Measurements from ENCODE around the gene RFC5. TPM values are rescaled to one million over a fixed set of nuclear protein-coding genes. Genes with fewer than 3 reads are reported as not detected.
"Not testable (repeated sequence)": the region's sequence is repeated elsewhere in the genome, so short reads cannot be mapped to it uniquely, and the experiment has no call there.

The RFC5 gene
- total RNA-seq, 6 donors from 2014 or later = 5.0 to 10.5 (median 7.1) TPM

DNA sequence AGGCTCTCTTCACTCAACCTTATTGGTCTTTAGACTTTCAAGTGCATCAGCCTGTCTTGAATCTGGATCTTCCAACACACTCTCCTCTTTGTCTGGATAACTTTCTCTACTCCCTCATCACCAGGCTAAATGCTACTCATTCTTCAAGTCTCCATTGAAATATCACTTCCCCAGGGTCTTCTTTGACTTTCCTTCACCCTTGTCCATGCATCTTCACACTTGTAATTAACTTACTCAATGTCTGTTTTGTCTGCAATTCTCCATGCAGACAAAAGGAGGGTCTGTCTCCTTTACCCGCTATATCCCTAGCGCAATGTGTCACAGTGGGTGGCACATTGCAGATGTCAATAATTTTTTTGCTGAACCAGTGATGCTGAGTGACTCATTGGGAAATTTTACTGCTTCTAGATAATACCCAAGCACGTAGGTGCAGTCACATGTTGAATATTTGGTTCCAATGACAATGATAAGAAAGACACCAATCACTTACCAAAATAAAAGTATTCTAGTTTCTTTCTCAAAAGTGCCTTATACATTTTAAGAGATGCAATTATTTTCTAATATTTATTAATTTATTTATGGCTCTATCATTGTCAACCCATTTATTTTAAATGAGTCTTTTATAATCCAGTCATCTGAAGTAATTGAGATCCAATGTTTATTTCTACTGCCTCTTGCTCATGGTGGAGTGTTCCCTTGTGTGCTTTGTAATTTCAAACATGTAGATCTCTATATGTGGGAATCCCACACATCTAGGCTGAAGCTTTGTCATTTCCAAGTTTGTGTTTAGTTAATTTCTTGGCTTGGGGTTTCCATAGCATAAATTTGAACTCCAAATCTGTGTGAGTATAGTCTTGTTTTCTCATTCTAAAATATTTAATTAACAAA, 21.7 kb upstream of the RFC5 start:
- TF ChIP-seq, protein P1, sequence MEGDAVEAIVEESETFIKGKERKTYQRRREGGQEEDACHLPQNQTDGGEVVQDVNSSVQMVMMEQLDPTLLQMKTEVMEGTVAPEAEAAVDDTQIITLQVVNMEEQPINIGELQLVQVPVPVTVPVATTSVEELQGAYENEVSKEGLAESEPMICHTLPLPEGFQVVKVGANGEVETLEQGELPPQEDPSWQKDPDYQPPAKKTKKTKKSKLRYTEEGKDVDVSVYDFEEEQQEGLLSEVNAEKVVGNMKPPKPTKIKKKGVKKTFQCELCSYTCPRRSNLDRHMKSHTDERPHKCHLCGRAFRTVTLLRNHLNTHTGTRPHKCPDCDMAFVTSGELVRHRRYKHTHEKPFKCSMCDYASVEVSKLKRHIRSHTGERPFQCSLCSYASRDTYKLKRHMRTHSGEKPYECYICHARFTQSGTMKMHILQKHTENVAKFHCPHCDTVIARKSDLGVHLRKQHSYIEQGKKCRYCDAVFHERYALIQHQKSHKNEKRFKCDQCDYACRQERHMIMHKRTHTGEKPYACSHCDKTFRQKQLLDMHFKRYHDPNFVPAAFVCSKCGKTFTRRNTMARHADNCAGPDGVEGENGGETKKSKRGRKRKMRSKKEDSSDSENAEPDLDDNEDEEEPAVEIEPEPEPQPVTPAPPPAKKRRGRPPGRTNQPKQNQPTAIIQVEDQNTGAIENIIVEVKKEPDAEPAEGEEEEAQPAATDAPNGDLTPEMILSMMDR (IDR thresholded peaks at IDR 0.05) = no peak
- TF ChIP-seq POLR2AphosphoS5 (IDR thresholded peaks at IDR 0.05) (no peak), POLR2A (IDR thresholded peaks at IDR 0.05) (no peak), EP300 (IDR thresholded peaks at IDR 0.05) (no peak)
- Histone ChIP-seq H3K4me1 (no peaks in the 10 kb centered on the region), H3K27ac (no peak overlapping the region), H3K4me3 (no peak overlapping the region), H3K36me3 (no peaks in the 10 kb centered on the region), H3K9me3 (peaks cover 0 to 3% (median 2%) of the 10 kb centered on the region in 4 donors), H3K27me3 (no peaks in the 10 kb centered on the region)
- ATAC-seq (ENCODE audit: low FRiP score in 2 of 2) (no peak), DNase-seq (no peak)
- 82 to 84% methylated on average over 3 of the region's 3 CpGs for WGBS, 2 donors

DNA sequence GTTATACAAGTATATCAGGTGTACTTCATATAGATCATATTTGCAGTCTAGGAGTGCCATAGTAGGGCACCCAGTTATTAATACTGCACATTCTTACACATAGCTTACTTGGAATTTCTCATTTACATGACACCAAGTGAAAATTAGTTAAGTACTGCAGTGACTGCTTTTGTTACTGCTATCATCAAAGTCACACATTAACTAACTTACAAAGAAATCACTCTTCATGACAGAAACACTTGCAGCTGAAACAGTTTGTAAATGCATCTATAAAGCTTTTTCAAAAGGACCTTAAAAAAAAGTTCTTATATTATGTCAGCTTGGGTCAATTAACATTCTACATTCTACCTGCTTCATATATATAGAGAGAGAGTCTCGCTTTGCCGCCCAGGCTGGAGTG, 17.8 kb upstream of the RFC5 start:
- 81 to 94% methylated on average over 2 of the region's 2 CpGs for WGBS, 2 donors
- DNase-seq (no peak), ATAC-seq (ENCODE audit: low FRiP score in 2 of 2) (no peak)
- Histone ChIP-seq H3K9me3 (peaks cover 0 to 3% (median 2%) of the 10 kb centered on the region in 4 donors), H3K36me3 (no peaks in the 10 kb centered on the region), H3K27me3 (no peaks in the 10 kb centered on the region), H3K27ac (no peak overlapping the region), H3K4me1 (no peaks in the 10 kb centered on the region), H3K4me3 (no peak overlapping the region)
- no peak for TF ChIP-seq POLR2A (IDR thresholded peaks at IDR 0.05)
- TF ChIP-seq, protein P1 (IDR thresholded peaks at IDR 0.05) = no peak

DNA sequence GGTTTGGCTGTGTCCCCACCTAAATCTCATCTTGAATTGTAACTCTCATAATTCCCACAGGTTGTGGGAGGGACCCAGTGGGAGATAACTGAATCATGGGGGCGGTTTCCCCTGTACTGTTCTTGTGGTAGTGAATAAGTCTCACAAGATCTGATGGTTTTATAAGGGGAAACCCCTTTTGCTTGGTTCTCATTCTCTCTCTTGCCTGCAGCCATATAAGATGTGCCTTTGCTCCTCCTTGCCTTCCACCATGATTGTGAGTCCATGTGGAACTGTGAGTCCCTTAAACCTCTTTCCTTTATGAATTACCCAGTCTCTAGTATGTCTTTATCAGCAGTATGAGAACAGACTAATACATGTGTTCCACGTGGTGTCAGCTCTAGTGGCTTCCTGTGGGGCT, 16.7 kb upstream of the RFC5 start:
- not testable (repeated sequence) for H3K9me3 ChIP-seq; H3K27me3 ChIP-seq; H3K27ac ChIP-seq; H3K4me3 ChIP-seq; DNase-seq; H3K36me3 ChIP-seq; H3K4me1 ChIP-seq; ATAC-seq (ENCODE audit: low FRiP score in 2 of 2)
- 71 to 100% methylated on average over 1 to 2 of the region's 2 CpGs for WGBS, 2 donors

DNA sequence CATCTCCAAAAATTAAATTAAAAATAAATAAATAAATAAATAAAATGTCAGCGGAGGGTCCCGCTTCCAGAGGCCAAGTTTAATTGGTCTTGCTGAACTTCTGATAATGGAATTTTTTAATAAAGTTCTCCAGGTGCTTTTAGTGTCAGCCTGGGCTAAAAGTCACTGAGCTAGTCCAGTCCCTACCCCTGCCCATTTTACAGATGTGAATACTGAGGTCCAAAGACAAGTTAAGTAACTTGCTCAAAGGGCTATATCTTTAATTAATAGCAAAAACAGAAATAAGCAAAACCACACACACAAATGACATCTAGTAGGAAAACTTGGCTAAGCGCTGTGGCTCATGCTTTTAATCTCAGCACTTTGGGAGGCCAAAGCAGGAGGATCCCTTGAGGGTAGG, 5.6 kb upstream of the RFC5 start:
- Histone ChIP-seq H3K4me3 (no peak overlapping the region), H3K27ac (no peak overlapping the region), H3K4me1 (peaks cover 0 to 2% (median 1%) of the 10 kb centered on the region in 4 donors), H3K27me3 (no peaks in the 10 kb centered on the region), H3K9me3 (no peaks in the 10 kb centered on the region), H3K36me3 (no peaks in the 10 kb centered on the region)
- WGBS, 2 donors = 93 to 95% methylated on average over 3 of the region's 3 CpGs
- ATAC-seq (ENCODE audit: low FRiP score in 2 of 2) = no peak
- DNase-seq = no peak
- TF ChIP-seq, protein P1 (IDR thresholded peaks at IDR 0.05) = no peak
- TF ChIP-seq EP300 (IDR thresholded peaks at IDR 0.05) = no peak
- TF ChIP-seq POLR2AphosphoS5 (IDR thresholded peaks at IDR 0.05) = no peak
- TF ChIP-seq POLR2A (IDR thresholded peaks at IDR 0.05) = no peak

DNA sequence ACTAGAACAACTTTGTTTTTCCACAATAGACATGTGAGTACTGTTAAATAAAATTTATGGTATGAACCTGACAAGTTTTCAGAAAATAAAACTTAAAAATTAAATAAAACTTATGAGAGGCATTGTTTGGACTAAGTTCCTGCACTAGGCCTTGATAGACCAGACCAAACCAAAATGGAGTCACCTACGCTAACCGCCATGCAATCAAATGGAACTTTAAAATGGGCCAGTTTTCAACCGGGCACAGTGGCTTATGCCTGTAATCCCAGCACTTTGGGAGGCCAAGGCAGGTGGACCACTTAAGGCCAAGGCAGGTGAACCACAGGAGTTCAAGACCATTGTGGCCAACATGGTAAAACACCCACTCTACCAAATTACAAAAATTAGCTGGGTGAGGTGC, 5.1 kb upstream of the RFC5 start:
- no peak for ATAC-seq (ENCODE audit: low FRiP score in 2 of 2)
- 97 to 100% methylated on average over 3 of the region's 3 CpGs for WGBS, 2 donors
- Histone ChIP-seq H3K9me3 (no peaks in the 10 kb centered on the region), H3K4me1 (peaks cover 0 to 7% (median 5%) of the 10 kb centered on the region in 4 donors), H3K36me3 (no peaks in the 10 kb centered on the region), H3K27me3 (no peaks in the 10 kb centered on the region), H3K4me3 (no peak overlapping the region), H3K27ac (no peak overlapping the region)
- TF ChIP-seq EP300 (IDR thresholded peaks at IDR 0.05) (no peak), POLR2AphosphoS5 (IDR thresholded peaks at IDR 0.05) (no peak), POLR2A (IDR thresholded peaks at IDR 0.05) (no peak)
- TF ChIP-seq, protein P1 (IDR thresholded peaks at IDR 0.05) = no peak
- no peak for DNase-seq

Data from upper lobe of left lung (tissue), 6 donors.